K562 (cell line): ENCODE results near the gene KCNK3. TPM values are rescaled to one million over a fixed set of nuclear protein-coding genes. Genes with fewer than 3 reads are reported as not detected.

ENCODE experiments used
- ATAC-seq: fragments of 200-7000 bp; cut with Tn5 transposase; 3 replicates; pipeline ENCODE4 v1.9.1; 2020; ENCODE audit warnings: moderate library complexity
- BruUV-seq: library from RNA; stranded (reverse); fragments of 400-500 nt; replicated peaks from 2 replicates; lab custom pipeline; 2021; lab: Mats Ljungman, UMichigan
- CTCF ChIA-PET: fragments of 300-600 bp; formaldehyde crosslinking; extraction: SDS; loops from one replicate; lab custom pipeline; 2021; ENCODE audit warnings: low intra/inter-chr PET ratio; lab: Yijun Ruan, JAX
- POLR2A ChIA-PET: fragments of 300-600, 350-650 bp; sonication (Branson Sonifier 250); formaldehyde crosslinking; extraction: SDS; loops from one replicate; lab custom pipeline; 2021; ENCODE audit warnings: antibody characterized with exemption, inconsistent platforms; lab: Yijun Ruan, JAX
- DNase-seq, 4 experiments: peaks; one replicate each; pipeline versions ENCODE4 v3.0.0 to v3.0.0-alpha.2; 2011 to 2018; ENCODE audit warnings: low spot score in 3 of 4, mixed read lengths in 3 of 4; ENCODE audit errors: extremely low read depth in 1 of 4
- FAIRE-seq: peaks from 2 replicates; lab custom pipeline; 2011; peaks lifted over from hg19 to GRCh38; lab: Jason Lieb, UNC
- H2AFZ ChIP-seq: 2 replicates; pipeline ENCODE4 v1.6.0; 2011; ENCODE audit warnings: low read depth, low read length, control low read depth, inconsistent platforms
- H3K27ac ChIP-seq: fragments of 200-600 bp; 3 replicates; pipeline ENCODE4 v1.8.0; 2011; ENCODE audit warnings: low read depth, mild to moderate bottlenecking, control low read depth, inconsistent platforms, low read length, moderate library complexity, mixed read lengths; ENCODE audit errors: extremely low read depth
- H3K27me3 ChIP-seq, 2 experiments: fragments of 300-600 bp in 1 of 2; 2 replicates in 1 of 2; 3 replicates in 1 of 2; pipeline versions ENCODE4 v1.6.0 to v1.8.0; 2011; ENCODE audit warnings: inconsistent platforms in 2 of 2, low read length in 2 of 2, mild to moderate bottlenecking in 1 of 2, mixed read lengths in 1 of 2, moderate library complexity in 1 of 2; ENCODE audit not compliant: control insufficient read depth in 2 of 2, insufficient read depth in 2 of 2
- H3K36me3 ChIP-seq: fragments of 300-600 bp; 3 replicates; pipeline ENCODE4 v1.8.0; 2011; ENCODE audit warnings: mild to moderate bottlenecking, low read length, inconsistent platforms; ENCODE audit not compliant: control insufficient read depth, insufficient read depth
- H3K4me1 ChIP-seq, 2 experiments: fragments of 200-600 bp in 1 of 2; replicated peaks in 1 of 2; 2 replicates in 1 of 2; 3 replicates in 1 of 2; pipeline versions ENCODE4 v1.5.1 to v1.8.0; 2011; ENCODE audit warnings: inconsistent platforms in 2 of 2, low read length in 2 of 2, mild to moderate bottlenecking in 1 of 2, mixed read lengths in 1 of 2, moderate library complexity in 1 of 2; ENCODE audit not compliant: control insufficient read depth in 2 of 2, insufficient read depth in 2 of 2
- H3K4me2 ChIP-seq: 2 replicates; pipeline ENCODE4 v1.6.1; 2011; ENCODE audit warnings: low read length, control low read depth, inconsistent platforms, mixed read lengths; ENCODE audit not compliant: insufficient read depth
- H3K4me3 ChIP-seq: fragments of 200-600 bp; sonication (generic), shearing (Covaris generic); 2 replicates; pipeline ENCODE4 v1.5.1; 2016; ENCODE audit warnings: control low read depth, inconsistent platforms
- H3K79me2 ChIP-seq: fragments of 200-600 bp; 3 replicates; pipeline ENCODE4 v1.8.0; 2011; ENCODE audit warnings: low read length, inconsistent platforms; ENCODE audit not compliant: control insufficient read depth, insufficient read depth
- H3K9ac ChIP-seq, 2 experiments: 2 replicates each; pipeline versions ENCODE4 v1.6.0 to v1.6.1; 2011; ENCODE audit warnings: low read depth in 2 of 2, low read length in 2 of 2, control low read depth in 1 of 2, inconsistent platforms in 1 of 2, mild to moderate bottlenecking in 1 of 2, mixed read lengths in 1 of 2; ENCODE audit not compliant: insufficient read depth in 1 of 2
- H3K9me1 ChIP-seq: one replicate; pipeline ENCODE4 v1.6.0; 2011; ENCODE audit warnings: inconsistent platforms, mild to moderate bottlenecking, low read length, moderate library complexity; ENCODE audit not compliant: control insufficient read depth, insufficient read depth
- H3K9me3 ChIP-seq: replicated peaks from 2 replicates; pipeline ENCODE4 v1.5.1; 2011; ENCODE audit warnings: low read depth, low read length, inconsistent platforms; ENCODE audit not compliant: control insufficient read depth, insufficient read depth
- H4K20me1 ChIP-seq: replicated peaks from 2 replicates; pipeline ENCODE4 v1.6.1; 2011; ENCODE audit warnings: low read length, inconsistent platforms, mixed read lengths; ENCODE audit not compliant: control insufficient read depth, insufficient read depth
- HMGN3 ChIP-seq: IDR thresholded peaks from 2 replicates; pipeline ENCODE4 v1.6.1; 2011; ENCODE audit warnings: borderline replicate concordance, low read depth, mild to moderate bottlenecking, mixed read lengths, low read length; ENCODE audit not compliant: insufficient read length; ENCODE audit errors: extremely low read depth
- MEIS2 ChIP-seq: fragments of 450-650 bp; IDR thresholded peaks from 2 replicates; pipeline ENCODE4 v1.6.1; 2014; ENCODE audit warnings: mild to moderate bottlenecking; ENCODE audit not compliant: partially characterized antibody
- ZNF589 ChIP-seq: fragments of 200-800 bp; sonication (Bioruptor generic); IDR thresholded peaks from 2 replicates; pipeline ENCODE4 v1.6.1; 2016; ENCODE audit warnings: low read depth, missing genetic modification characterization, missing compliant biosample characterization
- WGBS: fragments of 100-300 bp; shearing (Covaris generic); methylation state at CpG from one replicate; pipeline ENCODE4 v1.1.6; 2016; ENCODE audit warnings: low coverage, mixed read lengths; ENCODE audit not compliant: insufficient coverage; ENCODE audit errors: missing lambda C conversion rate; 5-methylcytosine and 5-hydroxymethylcytosine counted together
- in situ Hi-C: fragments of 300-500 bp; cut with MboI; formaldehyde crosslinking; loops from 4 replicates; pipeline ENCODE4 v1.15.0; 2018; ENCODE audit warnings: inconsistent platforms, mixed read lengths
- intact Hi-C: fragments of 100-400 bp; cut with micrococcal nuclease; formaldehyde crosslinking; loops from 2 replicates; pipeline ENCODE4 v1.14.2; 2022
- polyA plus RNA-seq, 8 experiments: library from polyadenylated mRNA; depleted of rRNA in 4 of 8; stranded (reverse) in 5 of 8; unstranded in 3 of 8; fragments of >200 nt; fragmentation: Nextera tagmentation in 2 of 8; fragmentation: Illumina TruSeq in 1 of 8; extraction: Ambion mirVana in 2 of 8; extraction: Trizol in 1 of 8; gene quantifications; 2 replicates each; pipeline versions ENCODE4 v1.2.1 to v1.2.3, GENCODE V29; 2011 to 2014; ENCODE audit warnings: inconsistent platforms in 1 of 8, missing spikeins in 1 of 8
- total RNA-seq, 7 experiments: library from RNA; depleted of rRNA in 6 of 7; stranded (reverse); fragments of >200 nt in 6 of 7; fragmentation: Illumina TruSeq in 2 of 7; extraction: Trizol in 2 of 7; gene quantifications; 2 replicates each; pipeline versions ENCODE4 v1.2.1 to v1.2.3, GENCODE V29; 2011 to 2021; ENCODE audit warnings: low replicate concordance in 1 of 7
- TF ChIP-seq, protein P1 (sequence below), 3 experiments: IDR thresholded peaks in 2 of 3; conservative IDR thresholded peaks in 1 of 3; 2 replicates each; pipeline ENCODE4 v1.5.1; 2011 to 2012; ENCODE audit warnings: low read length in 3 of 3, mild to moderate bottlenecking in 3 of 3, control low read depth in 2 of 3, improper control_type of control experiment in 1 of 3, inconsistent platforms in 1 of 3, low read depth in 1 of 3, mixed read lengths in 1 of 3, moderate library complexity in 1 of 3; ENCODE audit not compliant: insufficient read depth in 2 of 3
- TF ChIP-seq, protein P2 (sequence below): fragments of 250-450 bp; sonication (Bioruptor Pico); IDR thresholded peaks from 2 replicates; pipeline ENCODE4 v1.5.0; 2021; ENCODE audit warnings: mild to moderate bottlenecking, moderate library complexity
- TF ChIP-seq, protein P3 (sequence below): fragments of 450-650 bp; IDR thresholded peaks from 2 replicates; pipeline ENCODE4 v1.6.1; 2016
- TF ChIP-seq, protein P4 (sequence below): fragments of 250-450 bp; sonication (Bioruptor Pico); IDR thresholded peaks from 2 replicates; pipeline ENCODE4 v1.5.0; 2021; ENCODE audit warnings: mild to moderate bottlenecking, borderline replicate concordance
- TF ChIP-seq, protein P5 (sequence below), 2 experiments: fragments of 250-450 bp in 1 of 2; fragments of 450-650 bp in 1 of 2; sonication (Bioruptor Pico) in 1 of 2; IDR thresholded peaks; 2 replicates each; pipeline versions ENCODE4 v1.6.1 to v1.8.0; 2016 to 2021; ENCODE audit warnings: mild to moderate bottlenecking in 2 of 2, moderate library complexity in 2 of 2, missing compliant biosample characterization in 1 of 2, missing genetic modification characterization in 1 of 2
- TF ChIP-seq, protein P6 (sequence below): fragments of 250-450 bp; sonication (Bioruptor Pico); IDR thresholded peaks from 2 replicates; pipeline ENCODE4 v1.8.0; 2021; ENCODE audit warnings: moderate library complexity, mild to moderate bottlenecking, inconsistent platforms

Gene KCNK3
- total and polyA plus RNA-seq, 9 of the 15 experiments (the other 6 are each of a cell fraction or from before 2014, with no cell fraction given): 0.01 to 0.20 (median 0.07) TPM; not detected in 5

DNA sequence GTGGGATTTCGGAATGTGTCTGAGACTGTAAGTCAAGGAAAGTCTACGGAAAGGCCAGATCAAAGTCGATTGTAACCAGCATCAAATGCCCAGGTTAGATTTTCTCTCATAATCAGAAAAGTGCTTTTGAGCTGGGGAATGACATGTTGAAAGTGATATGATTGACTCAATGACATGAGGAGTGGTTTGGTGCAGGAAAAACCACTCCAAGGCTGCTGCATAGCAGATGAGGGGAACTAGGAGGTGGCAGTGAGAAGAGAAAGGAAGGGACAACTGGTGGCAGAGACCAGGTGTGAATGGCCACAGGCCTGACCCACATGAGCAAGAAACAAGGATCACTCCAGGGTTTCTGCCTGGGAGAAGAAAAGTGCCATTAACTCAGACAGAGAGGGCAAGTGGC lies 72.4 kb downstream of the KCNK3 start:
- Histone ChIP-seq H3K79me2 (peaks cover 60% of the 10 kb centered on the region), H3K27ac (peak overlapping the region; percentile 84), H3K4me2 (peak overlapping the region; percentile 98), H3K27me3 (no peaks in the 10 kb centered on the region), H3K9me1 (no peaks in the 10 kb centered on the region), H3K36me3 (peaks cover 26% of the 10 kb centered on the region; the same call in 2 of the 3 replicates), H2AFZ (peak overlapping the region; percentile 95; the same call in 1 of the 2 replicates), H4K20me1 (no peaks in the 10 kb centered on the region; the same call in 1 of the 2 replicates), H3K9ac (peak overlapping the region; percentile 90 to 98), H3K4me1 (peaks cover 47 to 48% of the 10 kb centered on the region in 2 experiments), H3K9me3 (no peaks in the 10 kb centered on the region), H3K4me3 (peak overlapping the region; percentile 95)
- POLR2A ChIA-PET: interaction anchor here (0.5 to 1.0 kb wide), 3 partner anchors 13 to 233 kb away, joined by 3 read pairs; no protein-coding TSS in a partner anchor
- intact Hi-C loops (loop anchor here (10.0 kb wide), 1 partner anchor 250 kb away; no protein-coding TSS in a partner anchor), in situ Hi-C loops (no loop called here)
- ATAC-seq: no peak
- no peak for DNase-seq
- FAIRE-seq: no peak
- CTCF ChIA-PET: no interaction called here
- 0% methylated on average over 3 of the region's 3 CpGs for WGBS
- TSS peak; percentile 54 for BruUV-seq
- TF ChIP-seq, protein P1, sequence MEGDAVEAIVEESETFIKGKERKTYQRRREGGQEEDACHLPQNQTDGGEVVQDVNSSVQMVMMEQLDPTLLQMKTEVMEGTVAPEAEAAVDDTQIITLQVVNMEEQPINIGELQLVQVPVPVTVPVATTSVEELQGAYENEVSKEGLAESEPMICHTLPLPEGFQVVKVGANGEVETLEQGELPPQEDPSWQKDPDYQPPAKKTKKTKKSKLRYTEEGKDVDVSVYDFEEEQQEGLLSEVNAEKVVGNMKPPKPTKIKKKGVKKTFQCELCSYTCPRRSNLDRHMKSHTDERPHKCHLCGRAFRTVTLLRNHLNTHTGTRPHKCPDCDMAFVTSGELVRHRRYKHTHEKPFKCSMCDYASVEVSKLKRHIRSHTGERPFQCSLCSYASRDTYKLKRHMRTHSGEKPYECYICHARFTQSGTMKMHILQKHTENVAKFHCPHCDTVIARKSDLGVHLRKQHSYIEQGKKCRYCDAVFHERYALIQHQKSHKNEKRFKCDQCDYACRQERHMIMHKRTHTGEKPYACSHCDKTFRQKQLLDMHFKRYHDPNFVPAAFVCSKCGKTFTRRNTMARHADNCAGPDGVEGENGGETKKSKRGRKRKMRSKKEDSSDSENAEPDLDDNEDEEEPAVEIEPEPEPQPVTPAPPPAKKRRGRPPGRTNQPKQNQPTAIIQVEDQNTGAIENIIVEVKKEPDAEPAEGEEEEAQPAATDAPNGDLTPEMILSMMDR (IDR thresholded peaks at IDR 0.05 in 2 of 3, conservative IDR thresholded peaks at IDR 0.05 in 1 of 3; ENCODE audit: insufficient read depth in 2 of 3, low read depth in 1 of 3, low read length in 3 of 3): 0 out of 6 replicates have a peak, but pooled peaks of 1 of the 3 experiments have one; percentile 9
- TF ChIP-seq, protein P2, sequence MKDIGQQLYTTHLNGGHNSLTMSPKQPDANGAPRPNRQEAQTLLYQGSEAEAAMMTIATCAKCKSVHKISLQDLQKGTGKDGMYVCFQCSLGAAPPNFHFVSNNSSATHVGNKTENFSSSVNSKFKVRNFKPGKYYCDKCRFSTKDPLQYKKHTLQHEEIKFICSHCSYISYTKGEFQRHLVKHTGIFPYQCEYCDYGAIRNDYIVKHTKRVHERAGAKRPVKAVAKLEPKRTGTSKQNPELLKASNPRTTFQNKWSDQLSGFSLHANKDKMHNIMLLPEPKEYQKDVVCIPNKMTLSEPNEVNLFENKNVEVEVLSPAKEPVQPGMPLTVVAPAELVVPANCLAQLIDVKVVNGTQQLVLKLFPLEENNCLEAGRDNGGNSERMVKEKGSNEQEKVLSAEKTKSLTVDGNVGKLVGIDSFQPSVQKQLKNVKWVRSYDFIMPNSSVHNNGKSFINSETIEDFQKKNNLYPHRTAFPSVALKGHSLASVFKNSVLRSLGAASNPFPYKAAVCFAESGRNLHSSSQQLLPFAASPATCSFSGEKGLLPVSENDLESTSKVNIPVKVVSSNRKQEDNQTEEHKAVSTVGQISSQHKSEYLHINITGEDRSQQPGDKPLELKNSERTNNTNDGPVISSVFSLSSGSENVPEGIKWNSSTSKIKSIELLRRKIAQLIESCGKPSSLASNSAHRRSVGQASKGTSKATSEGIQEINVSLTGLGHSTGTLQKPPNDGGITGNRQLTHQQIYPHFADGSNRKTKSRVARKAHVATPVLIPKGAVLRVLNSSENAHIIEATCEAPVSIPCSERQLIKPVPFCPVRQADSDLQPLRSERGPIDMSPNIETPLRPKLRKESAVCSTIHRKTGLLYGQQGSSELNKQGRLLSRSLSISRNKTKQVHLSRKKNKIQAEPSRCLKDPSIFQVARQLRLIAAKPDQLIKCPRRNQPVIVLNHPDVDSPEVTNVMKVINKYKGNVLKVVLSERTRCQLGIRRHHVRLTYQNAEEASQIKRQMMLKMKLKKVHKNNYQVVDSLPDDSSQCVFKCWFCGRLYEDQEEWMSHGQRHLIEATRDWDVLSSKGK: no peak
- TF ChIP-seq MEIS2 (peak; percentile 4), ZNF589 (CRISPR knock-in tag) (0 out of 2 replicates have a peak, but pooled peaks have one; percentile 44), HMGN3 (no peak)
- TF ChIP-seq, protein P3, sequence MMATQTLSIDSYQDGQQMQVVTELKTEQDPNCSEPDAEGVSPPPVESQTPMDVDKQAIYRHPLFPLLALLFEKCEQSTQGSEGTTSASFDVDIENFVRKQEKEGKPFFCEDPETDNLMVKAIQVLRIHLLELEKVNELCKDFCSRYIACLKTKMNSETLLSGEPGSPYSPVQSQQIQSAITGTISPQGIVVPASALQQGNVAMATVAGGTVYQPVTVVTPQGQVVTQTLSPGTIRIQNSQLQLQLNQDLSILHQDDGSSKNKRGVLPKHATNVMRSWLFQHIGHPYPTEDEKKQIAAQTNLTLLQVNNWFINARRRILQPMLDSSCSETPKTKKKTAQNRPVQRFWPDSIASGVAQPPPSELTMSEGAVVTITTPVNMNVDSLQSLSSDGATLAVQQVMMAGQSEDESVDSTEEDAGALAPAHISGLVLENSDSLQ: peak; percentile 65; the same call in 1 of the 2 replicates
- TF ChIP-seq, protein P4, sequence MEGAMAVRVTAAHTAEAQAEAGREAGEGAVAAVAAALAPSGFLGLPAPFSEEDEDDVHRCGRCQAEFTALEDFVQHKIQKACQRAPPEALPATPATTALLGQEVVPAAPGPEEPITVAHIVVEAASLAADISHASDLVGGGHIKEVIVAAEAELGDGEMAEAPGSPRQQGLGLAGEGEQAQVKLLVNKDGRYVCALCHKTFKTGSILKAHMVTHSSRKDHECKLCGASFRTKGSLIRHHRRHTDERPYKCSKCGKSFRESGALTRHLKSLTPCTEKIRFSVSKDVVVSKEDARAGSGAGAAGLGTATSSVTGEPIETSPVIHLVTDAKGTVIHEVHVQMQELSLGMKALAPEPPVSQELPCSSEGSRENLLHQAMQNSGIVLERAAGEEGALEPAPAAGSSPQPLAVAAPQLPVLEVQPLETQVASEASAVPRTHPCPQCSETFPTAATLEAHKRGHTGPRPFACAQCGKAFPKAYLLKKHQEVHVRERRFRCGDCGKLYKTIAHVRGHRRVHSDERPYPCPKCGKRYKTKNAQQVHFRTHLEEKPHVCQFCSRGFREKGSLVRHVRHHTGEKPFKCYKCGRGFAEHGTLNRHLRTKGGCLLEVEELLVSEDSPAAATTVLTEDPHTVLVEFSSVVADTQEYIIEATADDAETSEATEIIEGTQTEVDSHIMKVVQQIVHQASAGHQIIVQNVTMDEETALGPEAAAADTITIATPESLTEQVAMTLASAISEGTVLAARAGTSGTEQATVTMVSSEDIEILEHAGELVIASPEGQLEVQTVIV (CRISPR knock-in tag): no peak
- TF ChIP-seq, protein P5, sequence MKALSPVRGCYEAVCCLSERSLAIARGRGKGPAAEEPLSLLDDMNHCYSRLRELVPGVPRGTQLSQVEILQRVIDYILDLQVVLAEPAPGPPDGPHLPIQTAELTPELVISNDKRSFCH (CRISPR knock-in tag; IDR thresholded peaks at IDR 0.05): no peak
- TF ChIP-seq, protein P5 (tag; IDR thresholded peaks at IDR 0.05): no peak
- TF ChIP-seq, protein P6, sequence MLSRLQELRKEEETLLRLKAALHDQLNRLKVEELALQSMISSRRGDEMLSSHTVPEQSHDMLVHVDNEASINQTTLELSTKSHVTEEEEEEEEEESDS (CRISPR knock-in tag): no peak
